ENCODE results near the gene TPSG1.
"Not testable (repeated sequence)": the region's sequence is repeated elsewhere in the genome, so short reads cannot be mapped to it uniquely, and the experiment has no call there.

The TPSG1 gene

GRCh38 chr16:1213796-1214372, 11.2 kb downstream of the TPSG1 start:
- DNase-seq = no peak

GRCh38 chr16:1213231-1213630, 11.8 kb downstream of the TPSG1 start:
- DNase-seq = no peak

GRCh38 chr16:1212616-1213194, 12.4 kb downstream of the TPSG1 start:
- no peak for DNase-seq

- DNase-seq = no peak
These were observed 13.4 kb downstream of the TPSG1 start for GRCh38 chr16:1211451-1212268.

GRCh38 chr16:1210461-1210860, 14.6 kb downstream of the TPSG1 start:
- DNase-seq = no peak

GRCh38 chr16:1209081-1209480, 16.0 kb downstream of the TPSG1 start:
- DNase-seq = no peak

- DNase-seq = no peak
These were observed 16.7 kb downstream of the TPSG1 start for GRCh38 chr16:1208239-1208830.

GRCh38 chr16:1206786-1207185, 18.3 kb downstream of the TPSG1 start:
- DNase-seq = no peak

GRCh38 chr16:1206326-1206725, 18.7 kb downstream of the TPSG1 start:
- DNase-seq = no peak

- DNase-seq = no peak
These were observed 20.1 kb downstream of the TPSG1 start for GRCh38 chr16:1204933-1205332.

GRCh38 chr16:1202274-1202673, 22.8 kb downstream of the TPSG1 start:
- no peak for DNase-seq

- DNase-seq = no peak
These were observed 23.6 kb downstream of the TPSG1 start for GRCh38 chr16:1201444-1201843.

GRCh38 chr16:1200014-1200627, 24.9 kb downstream of the TPSG1 start:
- no peak for DNase-seq

- DNase-seq = no peak
These were observed 25.6 kb downstream of the TPSG1 start for GRCh38 chr16:1199347-1200013.

GRCh38 chr16:1198671-1199346, 26.3 kb downstream of the TPSG1 start:
- not testable (repeated sequence) for DNase-seq

GRCh38 chr16:1198194-1198593, 26.9 kb downstream of the TPSG1 start:
- DNase-seq = no peak

GRCh38 chr16:1197237-1197866, 27.7 kb downstream of the TPSG1 start:
- no peak for DNase-seq

- no peak for DNase-seq
These were observed 28.6 kb downstream of the TPSG1 start for GRCh38 chr16:1196494-1196893.

GRCh38 chr16:1195393-1195666, 29.7 kb downstream of the TPSG1 start:
- no peak for DNase-seq

GRCh38 chr16:1194665-1195392, 30.2 kb downstream of the TPSG1 start:
- DNase-seq = no peak
